ENCODE data around the gene CIBAR2.
A peak's percentile ranks its signal among the peaks of the same experiment; 100 is the strongest.

Gene CIBAR2

DNA sequence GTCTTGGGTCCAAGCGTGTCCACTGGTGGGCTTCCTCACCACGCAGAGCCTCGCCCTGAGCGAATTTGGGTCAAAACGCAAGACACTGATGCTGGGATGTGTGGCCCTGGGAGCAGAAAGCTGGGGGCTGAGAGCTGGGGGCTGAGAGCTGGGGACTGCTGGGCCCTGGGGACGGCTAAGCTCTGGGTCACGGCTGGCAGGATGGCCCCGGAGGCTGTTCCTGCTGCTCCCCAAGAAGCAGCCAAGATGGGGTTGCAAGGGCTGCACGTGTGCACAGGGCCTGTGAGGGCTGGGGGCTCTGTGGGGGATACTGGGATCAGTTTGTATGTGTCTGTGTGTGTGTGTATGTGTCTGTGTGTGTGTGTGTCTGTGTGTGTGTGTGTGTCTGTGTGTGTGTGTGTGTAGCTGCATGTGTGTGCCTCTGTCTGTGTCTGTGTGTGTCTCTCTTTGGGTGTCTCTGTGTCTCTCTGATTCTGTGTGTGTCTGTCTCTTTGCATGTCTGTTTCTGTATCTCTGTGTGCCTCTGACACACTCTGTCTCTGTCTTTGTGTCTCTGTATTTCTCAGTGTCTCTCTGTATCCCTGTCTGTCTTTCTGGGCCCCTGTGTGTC, 38.2 kb upstream of the CIBAR2 start (continued):
- TF ChIP-seq, protein P1, sequence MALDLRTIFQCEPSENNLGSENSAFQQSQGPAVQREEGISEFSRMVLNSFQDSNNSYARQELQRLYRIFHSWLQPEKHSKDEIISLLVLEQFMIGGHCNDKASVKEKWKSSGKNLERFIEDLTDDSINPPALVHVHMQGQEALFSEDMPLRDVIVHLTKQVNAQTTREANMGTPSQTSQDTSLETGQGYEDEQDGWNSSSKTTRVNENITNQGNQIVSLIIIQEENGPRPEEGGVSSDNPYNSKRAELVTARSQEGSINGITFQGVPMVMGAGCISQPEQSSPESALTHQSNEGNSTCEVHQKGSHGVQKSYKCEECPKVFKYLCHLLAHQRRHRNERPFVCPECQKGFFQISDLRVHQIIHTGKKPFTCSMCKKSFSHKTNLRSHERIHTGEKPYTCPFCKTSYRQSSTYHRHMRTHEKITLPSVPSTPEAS (tag by site-specific recombination; IDR thresholded peaks at IDR 0.05), result peak; percentile 98
- TF ChIP-seq, protein P2, sequence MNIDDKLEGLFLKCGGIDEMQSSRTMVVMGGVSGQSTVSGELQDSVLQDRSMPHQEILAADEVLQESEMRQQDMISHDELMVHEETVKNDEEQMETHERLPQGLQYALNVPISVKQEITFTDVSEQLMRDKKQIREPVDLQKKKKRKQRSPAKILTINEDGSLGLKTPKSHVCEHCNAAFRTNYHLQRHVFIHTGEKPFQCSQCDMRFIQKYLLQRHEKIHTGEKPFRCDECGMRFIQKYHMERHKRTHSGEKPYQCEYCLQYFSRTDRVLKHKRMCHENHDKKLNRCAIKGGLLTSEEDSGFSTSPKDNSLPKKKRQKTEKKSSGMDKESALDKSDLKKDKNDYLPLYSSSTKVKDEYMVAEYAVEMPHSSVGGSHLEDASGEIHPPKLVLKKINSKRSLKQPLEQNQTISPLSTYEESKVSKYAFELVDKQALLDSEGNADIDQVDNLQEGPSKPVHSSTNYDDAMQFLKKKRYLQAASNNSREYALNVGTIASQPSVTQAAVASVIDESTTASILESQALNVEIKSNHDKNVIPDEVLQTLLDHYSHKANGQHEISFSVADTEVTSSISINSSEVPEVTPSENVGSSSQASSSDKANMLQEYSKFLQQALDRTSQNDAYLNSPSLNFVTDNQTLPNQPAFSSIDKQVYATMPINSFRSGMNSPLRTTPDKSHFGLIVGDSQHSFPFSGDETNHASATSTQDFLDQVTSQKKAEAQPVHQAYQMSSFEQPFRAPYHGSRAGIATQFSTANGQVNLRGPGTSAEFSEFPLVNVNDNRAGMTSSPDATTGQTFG (tag by site-specific recombination; IDR thresholded peaks at IDR 0.05; ENCODE audit: borderline replicate concordance), result no peak
- TF ChIP-seq, protein P3, sequence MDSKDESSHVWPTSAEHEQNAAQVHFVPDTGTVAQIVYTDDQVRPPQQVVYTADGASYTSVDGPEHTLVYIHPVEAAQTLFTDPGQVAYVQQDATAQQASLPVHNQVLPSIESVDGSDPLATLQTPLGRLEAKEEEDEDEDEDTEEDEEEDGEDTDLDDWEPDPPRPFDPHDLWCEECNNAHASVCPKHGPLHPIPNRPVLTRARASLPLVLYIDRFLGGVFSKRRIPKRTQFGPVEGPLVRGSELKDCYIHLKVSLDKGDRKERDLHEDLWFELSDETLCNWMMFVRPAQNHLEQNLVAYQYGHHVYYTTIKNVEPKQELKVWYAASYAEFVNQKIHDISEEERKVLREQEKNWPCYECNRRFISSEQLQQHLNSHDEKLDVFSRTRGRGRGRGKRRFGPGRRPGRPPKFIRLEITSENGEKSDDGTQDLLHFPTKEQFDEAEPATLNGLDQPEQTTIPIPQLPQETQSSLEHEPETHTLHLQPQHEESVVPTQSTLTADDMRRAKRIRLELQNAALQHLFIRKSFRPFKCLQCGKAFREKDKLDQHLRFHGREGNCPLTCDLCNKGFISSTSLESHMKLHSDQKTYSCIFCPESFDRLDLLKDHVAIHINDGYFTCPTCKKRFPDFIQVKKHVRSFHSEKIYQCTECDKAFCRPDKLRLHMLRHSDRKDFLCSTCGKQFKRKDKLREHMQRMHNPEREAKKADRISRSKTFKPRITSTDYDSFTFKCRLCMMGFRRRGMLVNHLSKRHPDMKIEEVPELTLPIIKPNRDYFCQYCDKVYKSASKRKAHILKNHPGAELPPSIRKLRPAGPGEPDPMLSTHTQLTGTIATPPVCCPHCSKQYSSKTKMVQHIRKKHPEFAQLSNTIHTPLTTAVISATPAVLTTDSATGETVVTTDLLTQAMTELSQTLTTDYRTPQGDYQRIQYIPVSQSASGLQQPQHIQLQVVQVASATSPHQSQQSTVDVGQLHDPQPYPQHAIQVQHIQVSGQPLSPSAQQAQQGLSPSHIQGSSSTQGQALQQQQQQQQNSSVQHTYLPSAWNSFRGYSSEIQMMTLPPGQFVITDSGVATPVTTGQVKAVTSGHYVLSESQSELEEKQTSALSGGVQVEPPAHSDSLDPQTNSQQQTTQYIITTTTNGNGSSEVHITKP (tag by site-specific recombination; IDR thresholded peaks at IDR 0.05), result no peak
- TF ChIP-seq ZNF530 (tag by site-specific recombination; IDR thresholded peaks at IDR 0.05; ENCODE audit: low read depth) (no peak), ZNF416 (tag by site-specific recombination; IDR thresholded peaks at IDR 0.05) (no peak), ZNF394 (tag by site-specific recombination; IDR thresholded peaks at IDR 0.05; ENCODE audit: borderline replicate concordance) (no peak), ZNF112 (tag by site-specific recombination; IDR thresholded peaks at IDR 0.05) (no peak), ZNF239 (tag by site-specific recombination; IDR thresholded peaks at IDR 0.05) (0 out of 2 replicates have a peak, but pooled peaks have one; percentile 57), ZNF138 (tag by site-specific recombination; IDR thresholded peaks at IDR 0.05; ENCODE audit: borderline replicate concordance) (no peak), ZNF324 (tag by site-specific recombination; IDR thresholded peaks at IDR 0.05) (no peak), ZNF140 (tag by site-specific recombination; IDR thresholded peaks at IDR 0.05) (no peak), ZBTB48 (tag by site-specific recombination; IDR thresholded peaks at IDR 0.05) (0 out of 2 replicates have a peak, but pooled peaks have one; percentile 16), ZNF37A (tag by site-specific recombination; IDR thresholded peaks at IDR 0.05) (no peak), ZXDB (tag by site-specific recombination; IDR thresholded peaks at IDR 0.05) (no peak), YY2 (tag by site-specific recombination; IDR thresholded peaks at IDR 0.05) (0 out of 2 replicates have a peak, but pooled peaks have one; percentile 11), RBAK (tag by site-specific recombination; IDR thresholded peaks at IDR 0.05) (peak; percentile 40; the same call in 1 of the 2 replicates), ZNF48 (tag by site-specific recombination; IDR thresholded peaks at IDR 0.05) (no peak), ZNF391 (tag by site-specific recombination; IDR thresholded peaks at IDR 0.05; ENCODE audit: borderline replicate concordance, low read depth) (no peak)
- TF ChIP-seq, protein P4, sequence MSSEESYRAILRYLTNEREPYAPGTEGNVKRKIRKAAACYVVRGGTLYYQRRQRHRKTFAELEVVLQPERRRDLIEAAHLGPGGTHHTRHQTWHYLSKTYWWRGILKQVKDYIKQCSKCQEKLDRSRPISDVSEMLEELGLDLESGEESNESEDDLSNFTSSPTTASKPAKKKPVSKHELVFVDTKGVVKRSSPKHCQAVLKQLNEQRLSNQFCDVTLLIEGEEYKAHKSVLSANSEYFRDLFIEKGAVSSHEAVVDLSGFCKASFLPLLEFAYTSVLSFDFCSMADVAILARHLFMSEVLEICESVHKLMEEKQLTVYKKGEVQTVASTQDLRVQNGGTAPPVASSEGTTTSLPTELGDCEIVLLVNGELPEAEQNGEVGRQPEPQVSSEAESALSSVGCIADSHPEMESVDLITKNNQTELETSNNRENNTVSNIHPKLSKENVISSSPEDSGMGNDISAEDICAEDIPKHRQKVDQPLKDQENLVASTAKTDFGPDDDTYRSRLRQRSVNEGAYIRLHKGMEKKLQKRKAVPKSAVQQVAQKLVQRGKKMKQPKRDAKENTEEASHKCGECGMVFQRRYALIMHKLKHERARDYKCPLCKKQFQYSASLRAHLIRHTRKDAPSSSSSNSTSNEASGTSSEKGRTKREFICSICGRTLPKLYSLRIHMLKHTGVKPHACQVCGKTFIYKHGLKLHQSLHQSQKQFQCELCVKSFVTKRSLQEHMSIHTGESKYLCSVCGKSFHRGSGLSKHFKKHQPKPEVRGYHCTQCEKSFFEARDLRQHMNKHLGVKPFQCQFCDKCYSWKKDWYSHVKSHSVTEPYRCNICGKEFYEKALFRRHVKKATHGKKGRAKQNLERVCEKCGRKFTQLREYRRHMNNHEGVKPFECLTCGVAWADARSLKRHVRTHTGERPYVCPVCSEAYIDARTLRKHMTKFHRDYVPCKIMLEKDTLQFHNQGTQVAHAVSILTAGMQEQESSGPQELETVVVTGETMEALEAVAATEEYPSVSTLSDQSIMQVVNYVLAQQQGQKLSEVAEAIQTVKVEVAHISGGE (tag by site-specific recombination; conservative IDR thresholded peaks at IDR 0.05; ENCODE audit: low read depth), result no peak
- TF ChIP-seq, protein P5, sequence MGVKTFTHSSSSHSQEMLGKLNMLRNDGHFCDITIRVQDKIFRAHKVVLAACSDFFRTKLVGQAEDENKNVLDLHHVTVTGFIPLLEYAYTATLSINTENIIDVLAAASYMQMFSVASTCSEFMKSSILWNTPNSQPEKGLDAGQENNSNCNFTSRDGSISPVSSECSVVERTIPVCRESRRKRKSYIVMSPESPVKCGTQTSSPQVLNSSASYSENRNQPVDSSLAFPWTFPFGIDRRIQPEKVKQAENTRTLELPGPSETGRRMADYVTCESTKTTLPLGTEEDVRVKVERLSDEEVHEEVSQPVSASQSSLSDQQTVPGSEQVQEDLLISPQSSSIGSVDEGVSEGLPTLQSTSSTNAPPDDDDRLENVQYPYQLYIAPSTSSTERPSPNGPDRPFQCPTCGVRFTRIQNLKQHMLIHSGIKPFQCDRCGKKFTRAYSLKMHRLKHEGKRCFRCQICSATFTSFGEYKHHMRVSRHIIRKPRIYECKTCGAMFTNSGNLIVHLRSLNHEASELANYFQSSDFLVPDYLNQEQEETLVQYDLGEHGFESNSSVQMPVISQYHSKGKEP (tag by site-specific recombination; IDR thresholded peaks at IDR 0.05), result no peak
- TF ChIP-seq, protein P6, sequence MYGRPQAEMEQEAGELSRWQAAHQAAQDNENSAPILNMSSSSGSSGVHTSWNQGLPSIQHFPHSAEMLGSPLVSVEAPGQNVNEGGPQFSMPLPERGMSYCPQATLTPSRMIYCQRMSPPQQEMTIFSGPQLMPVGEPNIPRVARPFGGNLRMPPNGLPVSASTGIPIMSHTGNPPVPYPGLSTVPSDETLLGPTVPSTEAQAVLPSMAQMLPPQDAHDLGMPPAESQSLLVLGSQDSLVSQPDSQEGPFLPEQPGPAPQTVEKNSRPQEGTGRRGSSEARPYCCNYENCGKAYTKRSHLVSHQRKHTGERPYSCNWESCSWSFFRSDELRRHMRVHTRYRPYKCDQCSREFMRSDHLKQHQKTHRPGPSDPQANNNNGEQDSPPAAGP (tag by site-specific recombination; IDR thresholded peaks at IDR 0.05), result no peak
- TF ChIP-seq, protein P7, sequence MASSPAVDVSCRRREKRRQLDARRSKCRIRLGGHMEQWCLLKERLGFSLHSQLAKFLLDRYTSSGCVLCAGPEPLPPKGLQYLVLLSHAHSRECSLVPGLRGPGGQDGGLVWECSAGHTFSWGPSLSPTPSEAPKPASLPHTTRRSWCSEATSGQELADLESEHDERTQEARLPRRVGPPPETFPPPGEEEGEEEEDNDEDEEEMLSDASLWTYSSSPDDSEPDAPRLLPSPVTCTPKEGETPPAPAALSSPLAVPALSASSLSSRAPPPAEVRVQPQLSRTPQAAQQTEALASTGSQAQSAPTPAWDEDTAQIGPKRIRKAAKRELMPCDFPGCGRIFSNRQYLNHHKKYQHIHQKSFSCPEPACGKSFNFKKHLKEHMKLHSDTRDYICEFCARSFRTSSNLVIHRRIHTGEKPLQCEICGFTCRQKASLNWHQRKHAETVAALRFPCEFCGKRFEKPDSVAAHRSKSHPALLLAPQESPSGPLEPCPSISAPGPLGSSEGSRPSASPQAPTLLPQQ (tag by site-specific recombination; IDR thresholded peaks at IDR 0.05), result no peak
